Psoas muscle (tissue), 8 donors: ENCODE results near the gene JAM2. TPM values are rescaled to one million over a fixed set of nuclear protein-coding genes. Genes with fewer than 3 reads are reported as not detected.
A peak's percentile ranks its signal among the peaks of the same experiment; 100 is the strongest.

Experiments used
- ATAC-seq, 4 donors: fragments of 200-7000 bp; cut with Tn5 transposase; one replicate each; pipeline ENCODE4 v1.9.1; 2020; ENCODE audit warnings: moderate library complexity in 3 of 4, mild to moderate bottlenecking in 2 of 4
- DNase-seq, 2 donors: peaks; one replicate each; pipeline ENCODE4 v3.0.0-alpha.2; 2020
- H3K27ac ChIP-seq: fragments of 200-600 bp; one replicate; pipeline ENCODE4 v1.8.0; 2022
- H3K27me3 ChIP-seq, 3 donors: fragments of 200-600 bp in 1 of 3; one replicate each; pipeline versions ENCODE4 v1.6.1 to v1.8.0; 2013 to 2022; ENCODE audit warnings: low read length in 2 of 3, mild to moderate bottlenecking in 2 of 3, moderate library complexity in 1 of 3; ENCODE audit not compliant: insufficient read depth in 3 of 3
- H3K36me3 ChIP-seq, 2 donors: fragments of 200-600 bp in 1 of 2; one replicate each; pipeline versions ENCODE4 v1.6.1 to v1.8.0; 2013 to 2022; ENCODE audit warnings: low read depth in 1 of 2, mild to moderate bottlenecking in 1 of 2, moderate library complexity in 1 of 2; ENCODE audit not compliant: insufficient read depth in 1 of 2
- H3K4me1 ChIP-seq: fragments of 200-600 bp; one replicate; pipeline ENCODE4 v1.8.0; 2022
- H3K4me3 ChIP-seq: fragments of 200-600 bp; one replicate; pipeline ENCODE4 v1.8.0; 2022; ENCODE audit warnings: mild to moderate bottlenecking
- H3K9me3 ChIP-seq: fragments of 200-600 bp; one replicate; pipeline ENCODE4 v1.8.0; 2022
- CTCF ChIP-seq: fragments of 200-600 bp; IDR thresholded peaks from one replicate; pipeline ENCODE4 v1.8.0; 2022; ENCODE audit warnings: antibody characterized with exemption
- WGBS, 3 donors: extraction: QIAGEN DNeasy Blood & Tissue Kit; methylation state at CpG; one replicate each; pipeline versions ENCODE4 v1.1.6 to v1.1.7; 2013; 5-methylcytosine and 5-hydroxymethylcytosine counted together
- intact Hi-C, 2 donors: fragments of 100-400 bp; cut with DNase I; formaldehyde crosslinking; loops; one replicate each; pipeline versions ENCODE4 v1.11.0 to v1.14.2; 2022
- polyA plus RNA-seq, 3 donors: library from polyadenylated mRNA; stranded (reverse); fragments of 200-250 nt; gene quantifications; one replicate each; pipeline ENCODE4 v1.2.3, GENCODE V29; 2013
- total RNA-seq, 4 donors: library from RNA; stranded (reverse); fragmentation: NEBNext Ultra II Directional in 2 of 4; extraction: Animal tissue kit (Norgen Biotek cat#: 25700) in 2 of 4; gene quantifications; one replicate each; pipeline versions ENCODE4 v1.2.1 to v1.2.4, GENCODE V29; 2021 to 2023
- donor health status: healthy with polysubstance abuse.
- donor health status: DM: no; HTN: no; CAD: no; lungs with moderate emphysema.
- donor health status: Bipolar disorder and iron deficiency.
- donor health status: healthy.
- donor health status: DM: yes; HTN: yes; CAD: no.
- donor health status: DM: no; HTN: no; CAD: no.
- donor health status: DM: no; HTN: no; CAD: no.
- donor health status: DM: yes; HTN: yes; CAD: no.

JAM2 gene
- total and polyA plus RNA-seq, 7 donors, result 3.6 to 17.1 (median 4.7) TPM

DNA sequence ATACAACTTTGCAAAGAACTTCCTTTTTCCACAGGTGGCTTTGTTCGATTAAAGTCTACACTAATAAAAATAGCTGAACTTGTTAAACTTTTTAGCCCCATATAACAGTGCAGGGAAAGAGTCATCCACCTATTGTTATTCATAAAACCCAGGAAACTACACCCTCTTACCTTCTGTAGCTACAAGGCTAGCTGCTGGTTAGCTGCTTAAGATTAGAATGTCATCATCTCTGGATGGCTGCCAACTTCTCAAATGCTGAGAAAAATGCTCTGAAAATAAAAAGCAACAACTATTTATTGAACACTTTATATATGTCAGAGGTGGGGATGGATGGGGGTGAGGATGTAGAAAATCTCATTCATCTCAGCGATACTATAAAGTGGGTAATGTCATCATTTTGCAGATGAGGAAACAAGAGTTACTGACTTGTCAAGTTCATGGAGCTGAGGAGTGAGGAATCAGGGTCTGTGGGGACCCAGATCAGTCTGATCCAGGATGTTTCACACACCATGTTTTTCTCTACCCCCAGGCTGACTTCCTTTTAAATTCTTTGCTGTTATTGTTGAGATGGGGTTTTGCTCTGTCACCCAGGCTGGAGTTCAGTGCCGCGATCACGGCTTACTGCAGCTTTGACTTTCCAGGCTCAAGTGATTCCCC lies 78.6 kb downstream of the JAM2 start:
- no peak for TF ChIP-seq CTCF
- no peak for DNase-seq
- Histone ChIP-seq H3K4me1 (peaks cover 4% of the 10 kb centered on the region), H3K9me3 (no peaks in the 10 kb centered on the region), H3K4me3 (no peak overlapping the region), H3K27me3 (no peaks in the 10 kb centered on the region), H3K36me3 (peaks cover 5 to 52% of the 10 kb centered on the region in 2 donors), H3K27ac (peak overlapping the region; percentile 50)
- 75 to 79% (median 77%) methylated on average over 5 of the region's 5 CpGs for WGBS, 3 donors
- peak in 1 of 4 donors; percentile 47 for ATAC-seq
- intact Hi-C loops, result no loop called here

DNA sequence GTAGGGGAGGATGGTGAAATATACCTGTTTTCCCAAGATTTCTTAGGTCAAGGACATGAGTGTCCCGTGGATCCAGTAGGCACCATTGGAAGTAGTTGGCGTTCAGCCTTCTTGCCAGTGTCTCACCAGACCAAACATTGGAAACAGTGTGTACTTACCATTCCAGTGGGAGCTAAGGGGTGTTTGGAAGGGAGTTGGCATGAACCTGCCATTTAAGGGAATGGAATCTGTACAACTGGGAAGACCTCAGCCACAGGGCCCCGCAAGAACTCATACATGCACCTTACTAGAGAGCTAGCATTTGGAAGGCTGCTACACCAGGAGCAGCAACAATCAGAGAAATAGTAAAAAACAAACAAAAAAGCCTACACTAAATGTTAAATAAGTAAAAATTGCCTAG lies 82.9 kb downstream of the JAM2 start:
- Histone ChIP-seq H3K9me3 (no peaks in the 10 kb centered on the region), H3K4me3 (no peak overlapping the region), H3K36me3 (peaks cover 10 to 73% of the 10 kb centered on the region in 2 donors), H3K4me1 (peaks cover 6% of the 10 kb centered on the region), H3K27ac (no peak overlapping the region), H3K27me3 (no peaks in the 10 kb centered on the region)
- intact Hi-C loops, result no loop called here
- DNase-seq (no peak), ATAC-seq (no peak)
- TF ChIP-seq CTCF, result no peak
- WGBS, 3 donors, result 88 to 100% (median 91%) methylated on average over 3 of the region's 3 CpGs

GRCh38 chr21:25722631-25723030 lies 83.6 kb downstream of the JAM2 start:
- Histone ChIP-seq H3K36me3 (peaks cover 13 to 73% of the 10 kb centered on the region in 2 donors), H3K4me3 (no peak overlapping the region), H3K27ac (no peak overlapping the region), H3K9me3 (no peaks in the 10 kb centered on the region), H3K27me3 (no peaks in the 10 kb centered on the region), H3K4me1 (peaks cover 4% of the 10 kb centered on the region)
- ATAC-seq (peak in 1 of 4 donors; percentile 29), DNase-seq (no peak)
- intact Hi-C loops, result no loop called here
- 89 to 95% (median 90%) methylated on average over 3 of the region's 3 CpGs for WGBS, 3 donors
- no peak for TF ChIP-seq CTCF

- Histone ChIP-seq H3K9me3 (no peaks in the 10 kb centered on the region), H3K4me3 (peak overlapping the region; percentile 93), H3K4me1 (peaks cover 50% of the 10 kb centered on the region), H3K27ac (peak overlapping the region; percentile 97), H3K36me3 (peaks cover 9 to 25% of the 10 kb centered on the region in 2 donors), H3K27me3 (no peaks in the 10 kb centered on the region)
- ATAC-seq (no peak), DNase-seq (no peak)
- WGBS, 3 donors, result 45 to 59% (median 54%) methylated on average over 6 of the region's 6 CpGs
- intact Hi-C loops, result loop anchor here in 1 of 2 donors (5.0 kb wide), 1 partner anchor 125 kb away; the partner anchor contains the start of gene MRPL39
- TF ChIP-seq CTCF, result no peak
Measured at GRCh38 chr21:25732091-25732760, 93.2 kb downstream of the JAM2 start.
